ENCODE results near the gene CR1L.
"Not testable (repeated sequence)": the region's sequence is repeated elsewhere in the genome, so short reads cannot be mapped to it uniquely, and the experiment has no call there.

GRCh38 chr1:207661420-207661819, 16.5 kb downstream of the CR1L start:
- not testable (repeated sequence) for TF ChIP-seq CTCF (IDR thresholded peaks at IDR 0.05; ENCODE audit: poor library complexity, severe bottlenecking); POLR2AphosphoS5 (IDR thresholded peaks at IDR 0.05); EP300 (conservative IDR thresholded peaks at IDR 0.05; ENCODE audit: poor library complexity, severe bottlenecking); EZH2 (IDR thresholded peaks at IDR 0.05; ENCODE audit: borderline replicate concordance, insufficient read depth, low read length, poor library complexity, severe bottlenecking); SMC3 (conservative IDR thresholded peaks at IDR 0.05; ENCODE audit: poor library complexity); MXI1 (conservative IDR thresholded peaks at IDR 0.05; ENCODE audit: poor library complexity, severe bottlenecking); TAF1 (IDR thresholded peaks at IDR 0.05; ENCODE audit: low read depth); REST (IDR thresholded peaks at IDR 0.05; ENCODE audit: borderline replicate concordance); RAD21 (conservative IDR thresholded peaks at IDR 0.05)
